Fibroblast of lung (primary cell): Measurements from ENCODE around the gene UPK1A.

ENCODE experiments used
- EZH2 ChIP-seq: IDR thresholded peaks from 2 replicates; pipeline ENCODE4 v1.5.1; 2012; ENCODE audit warnings: low read length, control low read depth, mild to moderate bottlenecking; ENCODE audit errors: missing control alignments
- TF ChIP-seq, protein P1 (sequence below), 2 donors: IDR thresholded peaks in 1 of 2; conservative IDR thresholded peaks in 1 of 2; 1 replicate in 1 of 2; 2 replicates in 1 of 2; pipeline ENCODE4 v1.5.1; 2011 to 2012; ENCODE audit warnings: low read length in 2 of 2, control low read depth in 1 of 2, inconsistent platforms in 1 of 2, low read depth in 1 of 2, mild to moderate bottlenecking in 1 of 2

DNA sequence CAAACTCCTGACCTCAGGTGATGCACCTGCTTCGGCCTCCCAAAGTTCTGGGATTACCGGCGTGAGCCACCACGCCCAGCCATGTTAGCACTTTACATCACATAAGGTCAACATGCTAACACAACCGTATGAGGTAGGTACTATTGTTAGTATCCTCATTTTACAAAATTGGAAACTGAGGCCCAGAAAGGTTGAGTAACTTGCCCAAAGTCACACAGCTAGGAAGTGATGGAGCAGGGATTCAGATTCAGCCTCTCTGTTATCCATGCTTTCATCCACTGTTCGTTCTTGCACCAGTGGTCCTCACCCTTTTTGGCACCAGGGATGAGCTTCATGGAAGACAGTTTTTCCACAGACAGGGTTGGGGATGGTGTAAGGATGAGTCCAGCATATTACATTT lies 9.6 kb upstream of the UPK1A start:
- TF ChIP-seq, protein P1, sequence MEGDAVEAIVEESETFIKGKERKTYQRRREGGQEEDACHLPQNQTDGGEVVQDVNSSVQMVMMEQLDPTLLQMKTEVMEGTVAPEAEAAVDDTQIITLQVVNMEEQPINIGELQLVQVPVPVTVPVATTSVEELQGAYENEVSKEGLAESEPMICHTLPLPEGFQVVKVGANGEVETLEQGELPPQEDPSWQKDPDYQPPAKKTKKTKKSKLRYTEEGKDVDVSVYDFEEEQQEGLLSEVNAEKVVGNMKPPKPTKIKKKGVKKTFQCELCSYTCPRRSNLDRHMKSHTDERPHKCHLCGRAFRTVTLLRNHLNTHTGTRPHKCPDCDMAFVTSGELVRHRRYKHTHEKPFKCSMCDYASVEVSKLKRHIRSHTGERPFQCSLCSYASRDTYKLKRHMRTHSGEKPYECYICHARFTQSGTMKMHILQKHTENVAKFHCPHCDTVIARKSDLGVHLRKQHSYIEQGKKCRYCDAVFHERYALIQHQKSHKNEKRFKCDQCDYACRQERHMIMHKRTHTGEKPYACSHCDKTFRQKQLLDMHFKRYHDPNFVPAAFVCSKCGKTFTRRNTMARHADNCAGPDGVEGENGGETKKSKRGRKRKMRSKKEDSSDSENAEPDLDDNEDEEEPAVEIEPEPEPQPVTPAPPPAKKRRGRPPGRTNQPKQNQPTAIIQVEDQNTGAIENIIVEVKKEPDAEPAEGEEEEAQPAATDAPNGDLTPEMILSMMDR (conservative IDR thresholded peaks at IDR 0.05 in 1 of 2, IDR thresholded peaks at IDR 0.05 in 1 of 2; ENCODE audit: low read depth in 1 of 2, low read length in 2 of 2): no peak
- TF ChIP-seq EZH2: no peak
